Muscle of arm (tissue), 12 donors: Measurements from ENCODE around the gene SDR42E2. TPM values are rescaled to one million over a fixed set of nuclear protein-coding genes. Genes with fewer than 3 reads are reported as not detected.
"Not testable (repeated sequence)": the region's sequence is repeated elsewhere in the genome, so short reads cannot be mapped to it uniquely, and the experiment has no call there.

ENCODE experiments used
- DNase-seq: peaks from one replicate; pipeline ENCODE4 v3.0.0-alpha.2; 2013
- polyA plus RNA-seq, 12 donors: library from polyadenylated mRNA; unstranded; fragments of 120-200 nt; gene quantifications; one replicate each; pipeline ENCODE4 v1.2.1, GENCODE V29; 2013; ENCODE audit not compliant: insufficient read length in 12 of 12

Gene SDR42E2
- polyA plus RNA-seq, 12 donors = 0.05 to 0.18 (median 0.08) TPM; not detected in 3

GRCh38 chr16:22210854-22211253, 48.5 kb downstream of the SDR42E2 start:
- no peak for DNase-seq

GRCh38 chr16:22213236-22213635, 50.9 kb downstream of the SDR42E2 start:
- no peak for DNase-seq

GRCh38 chr16:22213801-22214200, 51.5 kb downstream of the SDR42E2 start:
- DNase-seq = no peak

GRCh38 chr16:22214402-22214801, 52.1 kb downstream of the SDR42E2 start:
- DNase-seq = no peak

GRCh38 chr16:22214889-22215288, 52.6 kb downstream of the SDR42E2 start:
- no peak for DNase-seq

- DNase-seq = no peak
Observed at GRCh38 chr16:22216191-22216831, 54.0 kb downstream of the SDR42E2 start.

GRCh38 chr16:22216832-22217225, 54.5 kb downstream of the SDR42E2 start:
- not testable (repeated sequence) for DNase-seq

- no peak for DNase-seq
Observed at GRCh38 chr16:22217890-22218730, 55.8 kb downstream of the SDR42E2 start.

GRCh38 chr16:22219389-22220068, 57.2 kb downstream of the SDR42E2 start:
- DNase-seq = no peak

- DNase-seq = peak; percentile 70
Observed at GRCh38 chr16:22220069-22220440, 57.7 kb downstream of the SDR42E2 start.

- DNase-seq = no peak
Observed at GRCh38 chr16:22220714-22221113, 58.4 kb downstream of the SDR42E2 start.

GRCh38 chr16:22222006-22222405, 59.7 kb downstream of the SDR42E2 start:
- DNase-seq = no peak

GRCh38 chr16:22222998-22223397, 60.7 kb downstream of the SDR42E2 start:
- DNase-seq = no peak

- no peak for DNase-seq
Observed at GRCh38 chr16:22225060-22225459, 62.8 kb downstream of the SDR42E2 start.

- no peak for DNase-seq
Observed at GRCh38 chr16:22229889-22230288, 67.6 kb downstream of the SDR42E2 start.

GRCh38 chr16:22232277-22233036, 70.2 kb downstream of the SDR42E2 start:
- no peak for DNase-seq

GRCh38 chr16:22233037-22233372, 70.7 kb downstream of the SDR42E2 start:
- DNase-seq = no peak

- no peak for DNase-seq
Observed at GRCh38 chr16:22235839-22236745, 73.8 kb downstream of the SDR42E2 start.

GRCh38 chr16:22239131-22239805, 77.0 kb downstream of the SDR42E2 start:
- no peak for DNase-seq

- peak; percentile 85 for DNase-seq
Observed at GRCh38 chr16:22240023-22240710, 77.9 kb downstream of the SDR42E2 start.
